Panc1 (cell line): ENCODE data around the gene CBL. TPM values are rescaled to one million over a fixed set of nuclear protein-coding genes. Genes with fewer than 3 reads are reported as not detected.
A peak's percentile ranks its signal among the peaks of the same experiment; 100 is the strongest.

ENCODE experiments used
- ATAC-seq: fragments of 200-7000 bp; cut with Tn5 transposase; 2 replicates; pipeline ENCODE4 v1.9.1; 2020; ENCODE audit warnings: mild to moderate bottlenecking, moderate library complexity
- BruUV-seq: library from RNA; stranded (reverse); fragments of 400-500 nt; replicated peaks from 2 replicates; lab custom pipeline; 2021; lab: Mats Ljungman, UMichigan
- CTCF ChIA-PET: fragments of 300-600 bp; sonication (Branson Sonifier 250); formaldehyde crosslinking; loops from one replicate; lab custom pipeline; 2022; ENCODE audit warnings: antibody characterized with exemption; lab: Charles Lee
- POLR2A ChIA-PET: fragments of 300-600 bp; sonication (Branson Sonifier 250); formaldehyde crosslinking; loops from one replicate; lab custom pipeline; 2022; ENCODE audit warnings: antibody characterized with exemption; lab: Charles Lee
- DNase-seq: peaks from one replicate; pipeline ENCODE4 v3.0.0-alpha.2; 2010; ENCODE audit warnings: low read depth, low spot score
- H3K27ac ChIP-seq: 2 replicates; pipeline ENCODE4 v1.5.1; 2011; ENCODE audit warnings: mild to moderate bottlenecking, low read length, inconsistent platforms
- H3K27me3 ChIP-seq: fragments of 200-500 bp; sonication (Bioruptor generic); 2 replicates; pipeline ENCODE4 v1.6.0; 2014; ENCODE audit warnings: low read length, inconsistent platforms; ENCODE audit not compliant: control insufficient read depth, insufficient read depth
- H3K36me3 ChIP-seq: fragments of 200-500 bp; sonication (Bioruptor generic); 2 replicates; pipeline ENCODE4 v1.5.1; 2014; ENCODE audit warnings: inconsistent platforms, mild to moderate bottlenecking, low read length, moderate library complexity; ENCODE audit not compliant: control insufficient read depth, insufficient read depth
- H3K4me1 ChIP-seq: 2 replicates; pipeline ENCODE4 v1.5.1; 2011; ENCODE audit warnings: inconsistent platforms, mild to moderate bottlenecking, low read length, moderate library complexity; ENCODE audit not compliant: control insufficient read depth, insufficient read depth
- H3K4me3 ChIP-seq, 2 experiments: 2 replicates each; pipeline ENCODE4 v1.5.1; 2011 to 2012; ENCODE audit warnings: low read depth in 2 of 2, low read length in 2 of 2, mild to moderate bottlenecking in 2 of 2, inconsistent platforms in 1 of 2, moderate library complexity in 1 of 2
- H3K9me3 ChIP-seq: fragments of 200-500 bp; sonication (Bioruptor generic); 2 replicates; pipeline ENCODE4 v1.5.1; 2014; ENCODE audit warnings: low read depth, mild to moderate bottlenecking, inconsistent platforms, low read length, moderate library complexity; ENCODE audit not compliant: control insufficient read depth, insufficient read depth
- POLR2AphosphoS5 ChIP-seq: IDR thresholded peaks from 2 replicates; pipeline ENCODE4 v1.6.1; 2012; ENCODE audit warnings: mild to moderate bottlenecking, low read depth, low read length, moderate library complexity
- SIN3A ChIP-seq: IDR thresholded peaks from 2 replicates; pipeline ENCODE4 v1.6.1; 2012; ENCODE audit warnings: low read depth, mild to moderate bottlenecking, low read length, moderate library complexity, borderline replicate concordance; ENCODE audit not compliant: insufficient read depth
- TCF7L2 ChIP-seq: IDR thresholded peaks from 2 replicates; pipeline ENCODE4 v1.6.1; 2011; ENCODE audit warnings: mild to moderate bottlenecking, low read depth, low read length, inconsistent platforms
- in situ Hi-C: cut with HindIII; loops from 2 replicates; pipeline ENCODE4 v1.10.0; 2016; ENCODE audit warnings: low sequenced_read_pairs, low pct_unique_long_range_greater_than_20kb
- intact Hi-C: fragments of 100-400 bp; cut with micrococcal nuclease; formaldehyde crosslinking; loops from one replicate; pipeline ENCODE4 v1.10.0; 2022; ENCODE audit not compliant: unreplicated experiment
- total RNA-seq: library from RNA; stranded (reverse); gene quantifications from one replicate; pipeline ENCODE4 v1.2.1, GENCODE V29; 2021; ENCODE audit not compliant: unreplicated experiment
- TF ChIP-seq, protein P1 (sequence below), 2 experiments: IDR thresholded peaks; 2 replicates each; pipeline ENCODE4 v1.6.1; 2011 to 2012; ENCODE audit warnings: low read depth in 2 of 2, control low read depth in 1 of 2, low read length in 1 of 2, mild to moderate bottlenecking in 1 of 2, moderate library complexity in 1 of 2; ENCODE audit not compliant: insufficient read depth in 1 of 2
- TF ChIP-seq, protein P2 (sequence below): fragments of 450-650 bp; IDR thresholded peaks from 2 replicates; pipeline ENCODE4 v1.5.1; 2017; ENCODE audit warnings: mild to moderate bottlenecking

The CBL gene
- total RNA-seq, 1 experiment from 2014 or later, result 69.9 TPM

- POLR2A ChIA-PET, result interaction anchor here (0.6 kb wide), 3 partner anchors 13 to 277 kb away, joined by 6 to 9 read pairs (median 8); no protein-coding TSS in a partner anchor
- TF ChIP-seq TCF7L2 (no peak), SIN3A (no peak), POLR2AphosphoS5 (0 out of 2 replicates have a peak, but pooled peaks have one; percentile 25)
- TF ChIP-seq, protein P1, sequence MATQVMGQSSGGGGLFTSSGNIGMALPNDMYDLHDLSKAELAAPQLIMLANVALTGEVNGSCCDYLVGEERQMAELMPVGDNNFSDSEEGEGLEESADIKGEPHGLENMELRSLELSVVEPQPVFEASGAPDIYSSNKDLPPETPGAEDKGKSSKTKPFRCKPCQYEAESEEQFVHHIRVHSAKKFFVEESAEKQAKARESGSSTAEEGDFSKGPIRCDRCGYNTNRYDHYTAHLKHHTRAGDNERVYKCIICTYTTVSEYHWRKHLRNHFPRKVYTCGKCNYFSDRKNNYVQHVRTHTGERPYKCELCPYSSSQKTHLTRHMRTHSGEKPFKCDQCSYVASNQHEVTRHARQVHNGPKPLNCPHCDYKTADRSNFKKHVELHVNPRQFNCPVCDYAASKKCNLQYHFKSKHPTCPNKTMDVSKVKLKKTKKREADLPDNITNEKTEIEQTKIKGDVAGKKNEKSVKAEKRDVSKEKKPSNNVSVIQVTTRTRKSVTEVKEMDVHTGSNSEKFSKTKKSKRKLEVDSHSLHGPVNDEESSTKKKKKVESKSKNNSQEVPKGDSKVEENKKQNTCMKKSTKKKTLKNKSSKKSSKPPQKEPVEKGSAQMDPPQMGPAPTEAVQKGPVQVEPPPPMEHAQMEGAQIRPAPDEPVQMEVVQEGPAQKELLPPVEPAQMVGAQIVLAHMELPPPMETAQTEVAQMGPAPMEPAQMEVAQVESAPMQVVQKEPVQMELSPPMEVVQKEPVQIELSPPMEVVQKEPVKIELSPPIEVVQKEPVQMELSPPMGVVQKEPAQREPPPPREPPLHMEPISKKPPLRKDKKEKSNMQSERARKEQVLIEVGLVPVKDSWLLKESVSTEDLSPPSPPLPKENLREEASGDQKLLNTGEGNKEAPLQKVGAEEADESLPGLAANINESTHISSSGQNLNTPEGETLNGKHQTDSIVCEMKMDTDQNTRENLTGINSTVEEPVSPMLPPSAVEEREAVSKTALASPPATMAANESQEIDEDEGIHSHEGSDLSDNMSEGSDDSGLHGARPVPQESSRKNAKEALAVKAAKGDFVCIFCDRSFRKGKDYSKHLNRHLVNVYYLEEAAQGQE (IDR thresholded peaks at IDR 0.05; ENCODE audit: insufficient read depth in 1 of 2, low read depth in 2 of 2, low read length in 1 of 2), result no peak
- TF ChIP-seq, protein P2, sequence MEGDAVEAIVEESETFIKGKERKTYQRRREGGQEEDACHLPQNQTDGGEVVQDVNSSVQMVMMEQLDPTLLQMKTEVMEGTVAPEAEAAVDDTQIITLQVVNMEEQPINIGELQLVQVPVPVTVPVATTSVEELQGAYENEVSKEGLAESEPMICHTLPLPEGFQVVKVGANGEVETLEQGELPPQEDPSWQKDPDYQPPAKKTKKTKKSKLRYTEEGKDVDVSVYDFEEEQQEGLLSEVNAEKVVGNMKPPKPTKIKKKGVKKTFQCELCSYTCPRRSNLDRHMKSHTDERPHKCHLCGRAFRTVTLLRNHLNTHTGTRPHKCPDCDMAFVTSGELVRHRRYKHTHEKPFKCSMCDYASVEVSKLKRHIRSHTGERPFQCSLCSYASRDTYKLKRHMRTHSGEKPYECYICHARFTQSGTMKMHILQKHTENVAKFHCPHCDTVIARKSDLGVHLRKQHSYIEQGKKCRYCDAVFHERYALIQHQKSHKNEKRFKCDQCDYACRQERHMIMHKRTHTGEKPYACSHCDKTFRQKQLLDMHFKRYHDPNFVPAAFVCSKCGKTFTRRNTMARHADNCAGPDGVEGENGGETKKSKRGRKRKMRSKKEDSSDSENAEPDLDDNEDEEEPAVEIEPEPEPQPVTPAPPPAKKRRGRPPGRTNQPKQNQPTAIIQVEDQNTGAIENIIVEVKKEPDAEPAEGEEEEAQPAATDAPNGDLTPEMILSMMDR, result no peak
- DNase-seq, result no peak
- BruUV-seq, result no TSS peak
- CTCF ChIA-PET, result interaction anchor here (0.6 to 4.6 kb wide), 8 partner anchors 12 to 154 kb away, joined by 3 to 43 read pairs (median 4); partner anchors contain the start of gene CBL
- ATAC-seq, result peak; percentile 59
- in situ Hi-C loops, result no loop called here
- Histone ChIP-seq H3K4me1 (peaks cover 47% of the 10 kb centered on the region), H3K27ac (peak overlapping the region; percentile 82), H3K9me3 (no peaks in the 10 kb centered on the region), H3K36me3 (no peaks in the 10 kb centered on the region), H3K27me3 (no peaks in the 10 kb centered on the region), H3K4me3 (peak overlapping the region; percentile 39 to 68)
- intact Hi-C loops, result loop anchor here (5.0 kb wide), 1 partner anchor 174 kb away; the partner anchor contains the start of gene ABCG4
Observed at GRCh38 chr11:119320776-119321524, 114.8 kb downstream of the CBL start.

GRCh38 chr11:119322360-119322739 lies 116.2 kb downstream of the CBL start:
- BruUV-seq, result no TSS peak
- in situ Hi-C loops, result no loop called here
- Histone ChIP-seq H3K27me3 (no peaks in the 10 kb centered on the region), H3K27ac (peak overlapping the region; percentile 2; the same call in 1 of the 2 replicates), H3K4me1 (peaks cover 41% of the 10 kb centered on the region), H3K36me3 (no peaks in the 10 kb centered on the region), H3K4me3 (peak overlapping the region in 1 of 2 experiments; percentile 68; a peak in 1 of 4 replicates), H3K9me3 (no peaks in the 10 kb centered on the region)
- intact Hi-C loops, result loop anchor here (2.0 to 5.0 kb wide), 3 partner anchors 120 to 222 kb away; partner anchors contain the start of genes ABCG4 and DPAGT1
- TF ChIP-seq, protein P2, result no peak
- TF ChIP-seq SIN3A (no peak), POLR2AphosphoS5 (no peak), TCF7L2 (no peak)
- TF ChIP-seq, protein P1 (IDR thresholded peaks at IDR 0.05; ENCODE audit: insufficient read depth in 1 of 2, low read depth in 2 of 2, low read length in 1 of 2), result no peak
- no peak for ATAC-seq
- no peak for DNase-seq
- POLR2A ChIA-PET, result interaction anchor here (0.7 kb wide), 2 partner anchors 262 to 519 kb away, joined by 3 to 5 read pairs; no protein-coding TSS in a partner anchor
- CTCF ChIA-PET, result interaction anchor here (0.6 to 4.6 kb wide), 6 partner anchors 16 to 517 kb away, joined by 3 to 43 read pairs (median 6); partner anchors contain the start of gene CBL
